Bronchus fibroblast of lung (primary cell): ENCODE data around the gene UNKL. TPM values are rescaled to one million over a fixed set of nuclear protein-coding genes. Genes with fewer than 3 reads are reported as not detected.

ENCODE experiments used
- total RNA-seq: library from RNA; depleted of rRNA; stranded (reverse); fragments of >200 nt; gene quantifications from 2 replicates; pipeline ENCODE4 v1.2.3, GENCODE V29; 2015

The UNKL gene
- total RNA-seq, result 4.0 and 4.3 TPM in 2 replicates

DNA sequence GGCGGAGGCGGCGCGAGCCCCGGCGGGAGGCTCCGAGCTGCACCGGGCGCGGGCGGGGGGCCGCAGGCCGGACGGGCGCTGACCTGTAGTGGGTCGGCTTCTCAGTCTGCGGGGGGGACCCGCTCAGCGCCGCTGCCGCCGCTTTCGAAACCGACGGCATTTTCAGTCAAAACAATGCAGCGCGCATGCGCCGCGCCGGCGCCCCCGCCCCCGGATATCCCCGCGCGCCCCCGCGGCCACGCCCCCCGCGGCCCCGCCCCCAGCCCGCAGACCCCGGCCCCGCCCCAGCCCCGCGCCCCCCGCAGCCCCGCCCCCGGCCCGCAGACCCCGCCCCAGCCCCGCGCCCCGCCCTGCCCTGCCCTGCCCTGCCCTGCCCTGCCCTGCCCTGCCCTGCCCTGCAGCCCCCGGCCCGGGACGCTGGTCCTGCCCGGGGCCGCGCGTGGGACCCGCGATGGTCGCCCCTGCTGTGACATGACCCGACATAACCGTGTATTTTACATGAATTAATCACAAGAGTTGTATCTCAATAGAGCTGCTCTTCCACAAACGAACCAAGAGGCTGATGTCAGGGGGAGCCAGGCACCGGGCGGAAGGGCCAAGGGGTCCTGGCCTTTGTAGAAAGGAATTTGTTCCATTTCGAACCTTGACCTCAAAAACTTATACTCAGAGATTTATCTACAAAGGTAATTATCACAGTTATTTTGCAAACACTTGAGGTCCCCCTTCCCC lies at the start of gene UNKL:
Gene UNKL (minus strand): TSS at position 173 of the 729 bp plus-strand sequence. CDS start 13 bp downstream, at position 160.

GRCh38 chr16:1443980-1444729 lies 29.7 kb upstream of the UNKL start, which contains the start of gene CCDC154:
TSS of gene CCDC154 (minus strand) at chr16:1444556. CDS start at chr16:1444322, 234 bp downstream.

DNA sequence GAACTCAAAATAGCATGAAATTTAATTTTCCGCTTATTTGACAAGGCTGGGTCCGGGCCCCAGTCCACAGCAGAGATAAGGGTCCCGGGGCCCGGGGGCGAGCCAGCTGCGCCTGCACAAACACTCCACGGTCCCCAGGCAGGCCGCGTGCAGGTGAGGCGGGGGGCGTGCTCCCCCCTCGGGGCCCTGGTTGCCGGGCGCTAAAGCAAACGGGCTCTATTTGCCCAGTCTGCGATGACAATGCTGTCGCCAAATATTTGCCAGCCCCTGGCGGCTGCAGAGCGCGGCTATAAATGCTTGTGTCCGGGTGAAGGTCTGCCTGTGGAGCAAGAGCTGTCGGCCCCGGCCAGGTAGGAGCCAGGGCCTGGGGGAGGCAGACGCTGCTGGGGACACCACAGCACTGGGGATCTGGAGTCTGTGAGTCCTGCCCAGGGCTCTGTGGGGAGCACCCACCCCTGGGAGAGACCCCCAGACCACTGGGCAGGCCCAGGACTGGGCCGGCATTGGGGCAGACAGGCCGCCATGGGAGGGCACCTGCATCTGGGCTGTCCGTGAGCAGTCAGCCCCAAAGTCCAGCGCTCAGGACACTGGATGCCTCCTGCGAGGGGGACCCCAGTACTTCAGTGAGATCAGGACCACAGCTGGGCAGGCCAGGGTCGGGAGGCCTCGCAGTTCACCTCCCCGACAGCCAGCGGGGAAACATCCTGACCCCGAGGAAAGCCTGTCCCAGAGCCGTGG lies 16.4 kb upstream of the UNKL start, which contains the start of gene PERCC1:
Gene PERCC1 (plus strand): TSS at position 320 of the 738 bp plus-strand sequence. CDS start 1,516 bp downstream, outside the sequence.

DNA sequence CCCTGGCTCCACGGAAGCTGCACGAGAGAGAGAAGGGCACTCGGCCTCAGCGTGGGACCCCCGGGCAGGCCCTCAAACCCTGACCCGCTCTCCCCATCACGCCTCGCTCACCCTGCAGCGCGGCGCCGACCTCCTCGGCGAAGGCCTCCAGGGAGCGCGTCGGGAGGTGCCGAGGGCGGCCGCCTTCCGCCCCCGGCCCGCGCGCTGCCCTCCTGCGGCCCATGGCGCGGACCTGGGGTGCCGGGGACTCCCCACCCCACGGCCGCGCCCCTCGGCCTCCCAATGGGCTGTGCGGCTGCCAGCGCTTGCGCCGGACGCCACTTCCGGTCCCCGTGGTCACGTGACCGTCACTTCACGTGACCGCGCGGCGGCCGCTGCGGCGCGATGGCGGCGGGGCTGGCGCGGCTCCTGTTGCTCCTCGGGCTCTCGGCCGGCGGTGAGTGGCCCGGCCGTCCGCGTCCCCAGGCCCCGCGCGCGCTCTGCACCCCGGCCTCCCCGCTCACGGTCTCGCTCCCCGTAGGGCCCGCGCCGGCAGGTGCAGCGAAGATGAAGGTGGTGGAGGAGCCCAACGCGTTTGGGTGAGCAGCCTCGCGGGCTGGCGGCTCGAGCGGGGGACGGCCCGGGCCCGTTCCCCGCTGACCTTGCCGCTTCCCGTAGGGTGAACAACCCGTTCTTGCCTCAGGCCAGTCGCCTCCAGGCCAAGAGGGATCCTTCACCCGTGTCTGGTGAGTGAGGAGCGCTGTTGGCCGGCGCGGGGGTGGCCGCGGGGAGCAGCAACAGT lies 62.7 kb downstream of the UNKL start, which contains the start of the genes GNPTG and TSR3:
Gene GNPTG (plus strand): TSS at position 350 of the 781 bp plus-strand sequence. CDS start 35 bp downstream, at position 385.
Gene TSR3 (minus strand): TSS at position 297 of the 781 bp plus-strand sequence. CDS start 74 bp downstream, at position 223.

GRCh38 chr16:1333149-1333812 lies 81.2 kb downstream of the UNKL start, which contains the start of gene BAIAP3:
TSS of gene BAIAP3 (plus strand) at chr16:1333645. CDS start at chr16:1338550, 4,905 bp downstream.

Other genes with a start within 250 kb of the UNKL start
- not detected in 2 replicates for gene TPSG1, start 189.4 kb downstream of the UNKL start, total RNA-seq
- not detected in 2 replicates for gene TPSB2, start 184.5 kb downstream of the UNKL start, total RNA-seq
- gene TPSAB1, start 174.0 kb downstream of the UNKL start, total RNA-seq, result not detected in 2 replicates
- gene TPSD1, start 158.6 kb downstream of the UNKL start, total RNA-seq, result not detected in 2 replicates
- 71.1 and 91.0 TPM in 2 replicates for gene UBE2I, start 105.1 kb downstream of the UNKL start, total RNA-seq
- 0.50 and 0.74 TPM in 2 replicates for gene BAIAP3, start 81.1 kb downstream of the UNKL start, total RNA-seq
- gene TSR3, start 62.8 kb downstream of the UNKL start, total RNA-seq, result 105 and 117 TPM in 2 replicates
- 36.0 and 37.5 TPM in 2 replicates for gene GNPTG, start 62.8 kb downstream of the UNKL start, total RNA-seq
- gene UQCC4, start 6.0 kb upstream of the UNKL start, total RNA-seq, result 17.4 and 22.2 TPM in 2 replicates
- gene PERCC1, start 16.4 kb upstream of the UNKL start, total RNA-seq, result not detected in 2 replicates
- under 0.01 TPM in 1 of 2 replicates, not detected in the other for gene CCDC154, start 29.9 kb upstream of the UNKL start, total RNA-seq
- gene CLCN7, start 60.3 kb upstream of the UNKL start, total RNA-seq, result 35.7 and 42.4 TPM in 2 replicates
- 0.15 and 0.17 TPM in 2 replicates for gene PTX4, start 74.2 kb upstream of the UNKL start, total RNA-seq
- gene TELO2, start 78.7 kb upstream of the UNKL start, total RNA-seq, result 23.0 and 28.1 TPM in 2 replicates
- gene TMEM204, start 119.0 kb upstream of the UNKL start, total RNA-seq, result 12.9 and 13.6 TPM in 2 replicates
- gene IFT140, start 197.4 kb upstream of the UNKL start, total RNA-seq, result 15.3 and 23.6 TPM in 2 replicates
- 5.5 and 6.6 TPM in 2 replicates for gene CRAMP1, start 197.7 kb upstream of the UNKL start, total RNA-seq